B cell (primary cell): ENCODE results near the gene PLA2G4E. TPM values are rescaled to one million over a fixed set of nuclear protein-coding genes. Genes with fewer than 3 reads are reported as not detected.

Experiments used
- ATAC-seq: fragments of 200-7000 bp; cut with Tn5 transposase; one replicate; pipeline ENCODE4 v1.10.0; 2021; ENCODE audit warnings: low read depth, mild to moderate bottlenecking, moderate number of reproducible peaks, moderate library complexity
- CTCF ChIA-PET: fragments of 350-600 bp; sonication (Branson Sonifier 250); formaldehyde crosslinking; loops from one replicate; lab custom pipeline; 2021; ENCODE audit warnings: antibody characterized with exemption, inconsistent platforms; lab: Charles Lee
- POLR2A ChIA-PET: fragments of 350-600 bp; sonication (Branson Sonifier 250); formaldehyde crosslinking; loops from one replicate; lab custom pipeline; 2021; ENCODE audit warnings: antibody characterized with exemption; lab: Charles Lee
- DNase-seq: peaks from one replicate; pipeline ENCODE4 v3.0.0; 2013
- H2AFZ ChIP-seq: 2 replicates; pipeline ENCODE4 v1.6.1; 2012; ENCODE audit warnings: mild to moderate bottlenecking, low read depth, low read length; ENCODE audit not compliant: insufficient read depth, poor library complexity, severe bottlenecking
- H3K27ac ChIP-seq, 2 donors: 1 replicate in 1 of 2; 2 replicates in 1 of 2; pipeline ENCODE4 v1.5.1; 2012 to 2013; ENCODE audit warnings: low read length in 2 of 2, mild to moderate bottlenecking in 2 of 2, moderate library complexity in 1 of 2
- H3K27me3 ChIP-seq, 4 experiments: fragments of 200-600 bp in 1 of 4; sonication (generic) in 1 of 4; replicated peaks in 1 of 4; 1 replicate in 2 of 4; 2 replicates in 2 of 4; pipeline versions ENCODE4 v1.6.1 to v1.7.0; 2013 to 2016; ENCODE audit warnings: low read length in 3 of 4, mild to moderate bottlenecking in 2 of 4, mixed read lengths in 1 of 4, moderate library complexity in 1 of 4; ENCODE audit not compliant: insufficient read depth in 4 of 4, control insufficient read depth in 3 of 4; ENCODE audit errors: control extremely low read depth in 1 of 4
- H3K36me3 ChIP-seq, 2 experiments: replicated peaks in 1 of 2; 1 replicate in 1 of 2; 2 replicates in 1 of 2; pipeline versions ENCODE4 v1.6.1 to v1.7.1; 2013; ENCODE audit warnings: low read length in 1 of 2; ENCODE audit not compliant: insufficient read depth in 2 of 2, control insufficient read depth in 1 of 2; ENCODE audit errors: control extremely low read depth in 1 of 2, extremely low read depth in 1 of 2
- H3K4me1 ChIP-seq, 2 donors: fragments of 200-600 bp in 1 of 2; sonication (generic) in 1 of 2; 1 replicate in 1 of 2; 2 replicates in 1 of 2; pipeline versions ENCODE4 v1.5.1 to v1.6.1; 2013 to 2017; ENCODE audit warnings: low read length in 2 of 2; ENCODE audit not compliant: control insufficient read depth in 2 of 2, insufficient read depth in 2 of 2
- H3K4me2 ChIP-seq: replicated peaks from 2 replicates; pipeline ENCODE3; 2012; ENCODE audit warnings: mild to moderate bottlenecking, low read depth, low read length; ENCODE audit not compliant: poor library complexity, severe bottlenecking
- H3K4me3 ChIP-seq, 5 experiments: fragments of 200-600 bp in 1 of 5; sonication (generic) in 1 of 5; 1 replicate in 3 of 5; 2 replicates in 2 of 5; pipeline versions ENCODE4 v1.5.1 to v1.7.0; 2011 to 2016; ENCODE audit warnings: low read length in 4 of 5, mild to moderate bottlenecking in 4 of 5, low read depth in 2 of 5, control low read depth in 1 of 5, moderate library complexity in 1 of 5; ENCODE audit not compliant: insufficient read depth in 1 of 5; ENCODE audit errors: control extremely low read depth in 1 of 5, extremely low read depth in 1 of 5
- H3K79me2 ChIP-seq: fragments of 200-600 bp; sonication (generic); one replicate; pipeline ENCODE4 v1.6.0; 2016; ENCODE audit warnings: low read length; ENCODE audit not compliant: control insufficient read depth, insufficient read depth
- H3K9ac ChIP-seq: fragments of 200-600 bp; sonication (generic); 2 replicates; pipeline ENCODE4 v1.6.1; 2017; ENCODE audit warnings: mild to moderate bottlenecking, low read length, moderate library complexity
- H3K9me3 ChIP-seq, 3 donors: one replicate each; pipeline versions ENCODE4 v1.6.1 to v1.7.1; 2013; ENCODE audit warnings: low read length in 2 of 3; ENCODE audit not compliant: control insufficient read depth in 2 of 3, insufficient read depth in 1 of 3; ENCODE audit errors: control extremely low read depth in 1 of 3
- H4K20me1 ChIP-seq: 2 replicates; pipeline ENCODE4 v1.6.0; 2012; ENCODE audit warnings: mild to moderate bottlenecking, low read length; ENCODE audit not compliant: insufficient read depth, control insufficient read depth, poor library complexity, severe bottlenecking
- H3K27ac Mint-ChIP-seq: one replicate; pipeline ENCODE4 v1.8.0; 2021; ENCODE audit warnings: mixed read lengths
- H3K27me3 Mint-ChIP-seq: one replicate; pipeline ENCODE4 v1.8.0; 2021; ENCODE audit warnings: mixed read lengths
- H3K4me1 Mint-ChIP-seq: one replicate; pipeline ENCODE4 v1.8.0; 2021; ENCODE audit warnings: mixed read lengths
- H3K4me3 Mint-ChIP-seq: one replicate; pipeline ENCODE4 v1.8.0; 2021; ENCODE audit warnings: mixed read lengths
- H3K9me3 Mint-ChIP-seq: one replicate; pipeline ENCODE4 v1.8.0; 2022; ENCODE audit warnings: mixed read lengths; ENCODE audit not compliant: insufficient read depth
- CTCF ChIP-seq: fragments of 200-600 bp; IDR thresholded peaks from one replicate; pipeline ENCODE4 v1.8.0; 2022; ENCODE audit warnings: antibody characterized with exemption, mild to moderate bottlenecking
- EZH2 ChIP-seq: IDR thresholded peaks from 2 replicates; pipeline ENCODE4 v1.6.1; 2012; ENCODE audit warnings: borderline replicate concordance, low read depth, mild to moderate bottlenecking, moderate library complexity, low read length; ENCODE audit not compliant: insufficient read depth, poor library complexity, severe bottlenecking
- WGBS: methylation state at CpG from one replicate; pipeline ENCODE4 v1.1.5; 2013; ENCODE audit warnings: missing lambda C conversion rate; ENCODE audit not compliant: insufficient coverage; 5-methylcytosine and 5-hydroxymethylcytosine counted together
- intact Hi-C: fragments of 100-400 bp; cut with micrococcal nuclease; formaldehyde crosslinking; loops from one replicate; pipeline ENCODE4 v1.10.0; 2022
- polyA plus RNA-seq: library from polyadenylated mRNA; depleted of rRNA; stranded (reverse); fragments of >200 nt; gene quantifications from 2 replicates; pipeline ENCODE4 v1.2.3, GENCODE V29; 2012
- total RNA-seq, 2 donors: library from RNA; stranded (reverse); fragments of 120-200 nt in 1 of 2; gene quantifications; 1 replicate in 1 of 2; 2 replicates in 1 of 2; pipeline versions ENCODE4 v1.2.3 to v1.2.4, GENCODE V29; 2013 to 2022

PLA2G4E gene
- total and polyA plus RNA-seq, 2 donors (not counting 1 experiment from before 2014, with no cell fraction given) = not detected

GRCh38 chr15:41954036-41954435 is 66.8 kb downstream of the PLA2G4E start:
- intact Hi-C loops = no loop called here
- Mint-ChIP-seq H3K27ac (no peak overlapping the region), H3K9me3 (no peaks in the 10 kb centered on the region), H3K4me1 (peaks cover 8% of the 10 kb centered on the region), H3K27me3 (no peaks in the 10 kb centered on the region), H3K4me3 (no peak overlapping the region)
- POLR2A ChIA-PET = no interaction called here
- Histone ChIP-seq H3K4me3 (no peak overlapping the region), H3K36me3 (peaks cover 3 to 28% of the 10 kb centered on the region in 2 experiments), H3K9ac (no peak overlapping the region), H2AFZ (no peak overlapping the region), H3K9me3 (no peaks in the 10 kb centered on the region), H3K4me2 (no peak overlapping the region), H3K4me1 (peaks cover 4 to 6% of the 10 kb centered on the region in 2 donors), H3K79me2 (peaks cover 63% of the 10 kb centered on the region), H3K27me3 (no peaks in the 10 kb centered on the region), H3K27ac (no peak overlapping the region), H4K20me1 (no peaks in the 10 kb centered on the region)
- WGBS = 96% methylated on average over 5 of the region's 6 CpGs
- DNase-seq (no peak), ATAC-seq (no peak)
- TF ChIP-seq EZH2 = no peak
- no peak for TF ChIP-seq CTCF
- CTCF ChIA-PET = interaction anchor here (1.6 kb wide), 1 partner anchor 49 kb away, joined by 4 read pairs; no protein-coding TSS in a partner anchor

- Histone ChIP-seq H3K4me1 (peaks cover 0 to 1% of the 10 kb centered on the region in 2 donors), H3K27me3 (no peaks in the 10 kb centered on the region), H2AFZ (no peak overlapping the region), H3K79me2 (peaks cover 55% of the 10 kb centered on the region), H3K4me3 (no peak overlapping the region), H3K9ac (no peak overlapping the region), H4K20me1 (no peaks in the 10 kb centered on the region), H3K4me2 (no peak overlapping the region), H3K36me3 (peaks cover 3 to 28% of the 10 kb centered on the region in 2 experiments), H3K27ac (no peak overlapping the region), H3K9me3 (no peaks in the 10 kb centered on the region)
- CTCF ChIA-PET = interaction anchor here (0.6 to 1.5 kb wide), 2 partner anchors 18 to 107 kb away, joined by 3 read pairs; no protein-coding TSS in a partner anchor
- Mint-ChIP-seq H3K4me1 (peaks cover 2% of the 10 kb centered on the region), H3K4me3 (no peak overlapping the region), H3K27ac (no peak overlapping the region), H3K27me3 (no peaks in the 10 kb centered on the region), H3K9me3 (no peaks in the 10 kb centered on the region)
- ATAC-seq (no peak), DNase-seq (no peak)
- intact Hi-C loops = no loop called here
- POLR2A ChIA-PET = interaction anchor here (0.5 kb wide), 1 partner anchor 13 kb away, joined by 3 read pairs; no protein-coding TSS in a partner anchor
- 97% methylated on average over 10 of the region's 12 CpGs for WGBS
- TF ChIP-seq CTCF (no peak), EZH2 (no peak)
Measured at GRCh38 chr15:41952013-41952563, 68.8 kb downstream of the PLA2G4E start.
